ENCODE results near the gene CSE1L.
"Not testable (repeated sequence)": the region's sequence is repeated elsewhere in the genome, so short reads cannot be mapped to it uniquely, and the experiment has no call there.

The CSE1L gene, protein sequence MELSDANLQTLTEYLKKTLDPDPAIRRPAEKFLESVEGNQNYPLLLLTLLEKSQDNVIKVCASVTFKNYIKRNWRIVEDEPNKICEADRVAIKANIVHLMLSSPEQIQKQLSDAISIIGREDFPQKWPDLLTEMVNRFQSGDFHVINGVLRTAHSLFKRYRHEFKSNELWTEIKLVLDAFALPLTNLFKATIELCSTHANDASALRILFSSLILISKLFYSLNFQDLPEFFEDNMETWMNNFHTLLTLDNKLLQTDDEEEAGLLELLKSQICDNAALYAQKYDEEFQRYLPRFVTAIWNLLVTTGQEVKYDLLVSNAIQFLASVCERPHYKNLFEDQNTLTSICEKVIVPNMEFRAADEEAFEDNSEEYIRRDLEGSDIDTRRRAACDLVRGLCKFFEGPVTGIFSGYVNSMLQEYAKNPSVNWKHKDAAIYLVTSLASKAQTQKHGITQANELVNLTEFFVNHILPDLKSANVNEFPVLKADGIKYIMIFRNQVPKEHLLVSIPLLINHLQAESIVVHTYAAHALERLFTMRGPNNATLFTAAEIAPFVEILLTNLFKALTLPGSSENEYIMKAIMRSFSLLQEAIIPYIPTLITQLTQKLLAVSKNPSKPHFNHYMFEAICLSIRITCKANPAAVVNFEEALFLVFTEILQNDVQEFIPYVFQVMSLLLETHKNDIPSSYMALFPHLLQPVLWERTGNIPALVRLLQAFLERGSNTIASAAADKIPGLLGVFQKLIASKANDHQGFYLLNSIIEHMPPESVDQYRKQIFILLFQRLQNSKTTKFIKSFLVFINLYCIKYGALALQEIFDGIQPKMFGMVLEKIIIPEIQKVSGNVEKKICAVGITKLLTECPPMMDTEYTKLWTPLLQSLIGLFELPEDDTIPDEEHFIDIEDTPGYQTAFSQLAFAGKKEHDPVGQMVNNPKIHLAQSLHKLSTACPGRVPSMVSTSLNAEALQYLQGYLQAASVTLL

GRCh38 chr20:49046087-49046900 is at the start of gene CSE1L:
CSE1L (plus strand) TSS chr20:49046312; CDS start chr20:49058464, 12,152 bp downstream.
- peak; percentile 98 for DNase-seq

DNA sequence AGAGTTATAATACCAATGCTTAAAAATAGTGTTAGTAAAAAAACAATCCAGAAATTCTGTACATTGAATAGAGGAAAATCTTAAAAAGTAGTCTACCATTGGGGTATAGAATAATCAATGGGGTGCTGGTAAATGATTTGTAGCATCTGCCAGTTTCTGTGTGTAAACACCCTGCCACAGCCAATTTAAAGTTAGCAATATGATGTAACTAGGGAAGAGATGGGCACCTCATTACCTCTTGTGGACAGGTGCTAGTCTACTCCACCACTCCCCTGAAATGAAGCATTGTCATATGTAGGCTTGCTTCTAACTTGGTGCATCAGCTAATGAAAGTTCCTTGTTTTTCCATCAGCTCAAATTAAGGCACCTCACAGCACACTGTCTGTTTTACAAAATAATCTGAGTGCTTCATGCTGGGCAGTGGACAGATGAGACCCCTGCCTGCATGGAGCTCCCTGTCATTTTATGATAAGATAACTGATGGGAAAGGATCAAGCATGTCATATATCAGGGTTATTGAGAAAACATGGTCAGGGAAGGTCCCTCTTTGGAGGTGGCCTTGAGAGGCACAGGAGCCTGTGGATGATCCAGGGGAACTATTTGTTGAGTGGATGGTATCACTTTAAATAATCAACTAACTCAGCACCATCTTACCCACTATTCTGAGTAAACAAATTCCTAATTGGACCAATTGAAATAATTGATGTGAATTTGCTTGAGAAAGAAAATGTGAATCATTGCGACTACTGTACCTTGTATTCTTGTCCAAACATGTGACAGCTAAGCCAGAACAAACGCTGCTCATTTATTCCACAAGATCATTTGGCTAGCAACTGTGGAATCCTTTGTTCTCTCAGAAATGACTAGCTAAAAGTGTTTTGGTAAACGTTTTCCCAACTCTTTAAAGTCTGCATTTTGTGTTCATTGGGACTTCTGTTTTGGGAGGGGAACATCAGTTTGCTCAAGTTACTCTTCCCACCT is 45.9 kb upstream of the CSE1L start:
- no peak for DNase-seq

DNA sequence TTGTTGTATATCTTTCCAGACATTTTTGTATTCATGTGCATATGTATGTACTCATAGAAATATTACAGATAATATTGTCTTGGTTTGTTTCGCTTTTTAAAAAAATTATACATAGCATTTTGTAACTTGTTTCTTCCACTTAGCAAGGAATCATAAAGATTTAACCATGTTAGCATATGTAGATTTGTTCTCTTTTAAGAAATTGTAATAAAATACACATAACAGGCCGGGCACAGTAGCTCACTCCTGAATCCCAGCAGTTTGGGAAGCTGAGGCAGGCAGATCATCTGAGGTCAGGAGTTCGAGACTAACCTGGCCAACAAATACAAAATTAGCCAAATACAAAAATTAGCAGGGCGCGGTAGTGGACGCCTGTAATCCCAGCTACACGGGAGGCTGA is 44.4 kb upstream of the CSE1L start:
- DNase-seq = no peak

- DNase-seq = no peak
These were observed 39.6 kb upstream of the CSE1L start for GRCh38 chr20:49006446-49006980.

- no peak for DNase-seq
These were observed 36.0 kb upstream of the CSE1L start for GRCh38 chr20:49009899-49010631.

DNA sequence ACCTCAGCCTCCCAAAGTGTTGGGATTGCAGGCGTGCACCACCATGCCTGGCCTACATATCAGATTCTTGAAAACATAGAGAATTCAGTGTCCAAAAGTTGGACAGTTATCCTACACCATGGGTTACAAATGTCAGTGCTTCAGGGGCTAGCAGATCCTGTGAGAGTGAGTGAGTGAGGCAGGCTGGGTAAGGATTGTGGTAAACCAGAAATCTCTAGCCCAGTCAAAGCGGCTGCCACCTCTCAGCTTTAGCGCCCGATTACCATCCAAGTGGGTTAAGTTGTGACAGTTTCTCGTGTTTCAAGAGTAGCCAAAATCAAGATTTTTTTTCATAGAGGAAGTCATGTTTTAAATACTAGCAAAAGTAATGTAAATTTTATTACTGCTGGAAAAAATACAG is 21.9 kb upstream of the CSE1L start:
- no peak for DNase-seq

DNA sequence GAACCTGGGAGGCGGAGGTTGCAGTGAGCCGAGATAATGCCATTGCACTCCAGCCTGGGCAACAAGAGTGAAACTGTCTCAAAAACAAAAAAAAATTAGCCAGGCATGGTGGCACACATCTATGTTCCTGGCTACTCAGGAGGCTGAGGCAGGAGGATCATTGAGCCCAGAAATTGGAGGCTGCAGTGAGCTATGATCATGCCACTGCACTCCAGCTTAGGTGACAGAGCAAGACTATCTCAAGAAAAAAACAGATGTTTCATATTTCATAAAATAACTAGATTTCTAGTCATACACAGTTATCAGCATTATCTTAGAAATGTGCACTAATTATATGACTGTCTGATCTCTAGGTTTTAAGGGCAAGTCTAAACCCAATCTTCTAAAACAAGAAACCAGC is 17.9 kb upstream of the CSE1L start:
- not testable (repeated sequence) for DNase-seq

GRCh38 chr20:49028684-49029083 is 17.4 kb upstream of the CSE1L start:
- no peak for DNase-seq

DNA sequence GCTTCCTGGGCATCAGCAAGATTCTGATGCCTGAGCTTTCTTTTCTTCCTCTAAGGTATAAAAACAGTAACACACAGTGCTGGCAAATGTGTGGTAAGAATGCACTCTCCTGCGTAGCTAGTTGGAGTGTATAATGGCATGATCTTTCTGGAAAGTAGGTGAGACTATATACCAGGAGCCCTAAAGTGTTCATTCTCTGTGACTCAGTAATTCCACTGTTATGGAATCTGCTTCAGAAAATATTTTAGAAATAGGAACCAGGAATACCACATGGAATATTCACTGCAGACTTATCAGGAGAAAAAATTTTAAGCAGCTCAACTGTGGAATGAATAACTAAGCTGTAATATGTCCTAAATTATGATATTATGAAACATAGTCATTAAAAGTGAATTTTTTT is 16.9 kb upstream of the CSE1L start:
- DNase-seq = no peak

GRCh38 chr20:49030954-49031619 is 15.0 kb upstream of the CSE1L start:
- no peak for DNase-seq

DNA sequence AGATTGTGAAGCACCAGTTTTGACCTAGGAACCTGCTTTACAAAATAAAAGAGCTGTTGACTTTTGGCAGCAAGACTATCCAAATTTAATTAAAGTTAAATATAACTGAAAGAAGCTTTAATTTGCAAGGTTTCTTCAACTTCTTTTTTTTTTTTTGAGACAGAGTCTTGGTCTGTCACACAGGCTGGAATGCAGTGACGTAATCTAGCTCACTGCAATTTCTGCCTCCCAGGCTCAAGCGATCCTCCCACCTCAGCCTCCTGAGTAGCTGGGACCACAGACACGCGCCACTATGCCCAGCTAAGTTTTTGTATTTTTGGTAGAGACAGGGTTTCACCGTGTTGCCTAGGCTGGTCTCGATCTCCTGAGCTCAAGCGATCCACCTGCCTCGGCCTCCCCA is 13.7 kb upstream of the CSE1L start:
- DNase-seq = no peak

DNA sequence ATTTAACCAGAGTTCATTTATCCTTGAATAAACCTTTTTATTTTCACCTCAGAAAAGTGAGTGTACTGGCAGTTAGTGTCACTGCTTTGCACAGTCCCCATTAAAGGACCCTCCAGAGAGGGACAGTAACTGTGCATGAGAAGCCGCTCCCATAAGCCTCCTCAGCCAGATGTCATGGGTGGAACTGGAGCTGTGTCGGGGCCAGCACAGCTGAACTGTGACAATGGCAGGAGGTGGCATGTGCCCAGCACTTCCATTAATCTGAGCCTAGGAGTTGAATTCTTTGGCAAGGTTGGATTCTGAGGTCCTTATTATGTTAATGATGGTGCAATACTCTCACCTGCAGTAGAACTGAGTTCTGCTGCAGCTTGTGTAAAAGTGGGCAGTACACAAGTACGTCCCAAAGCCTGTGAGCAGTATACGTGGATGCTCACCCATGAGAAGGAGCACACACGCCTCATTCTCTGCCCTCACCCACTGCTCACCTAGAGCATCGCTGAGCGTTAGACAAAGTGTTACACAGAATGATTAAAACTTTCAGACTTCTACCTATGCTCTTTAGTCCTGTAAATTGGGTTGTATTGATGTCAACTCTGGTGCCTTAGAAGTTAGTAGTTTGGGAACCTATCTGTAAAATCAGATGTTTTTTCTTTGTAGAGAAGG is 11.9 kb upstream of the CSE1L start:
- no peak for DNase-seq

GRCh38 chr20:49037962-49038387 is 8.1 kb upstream of the CSE1L start:
- no peak for DNase-seq

DNA sequence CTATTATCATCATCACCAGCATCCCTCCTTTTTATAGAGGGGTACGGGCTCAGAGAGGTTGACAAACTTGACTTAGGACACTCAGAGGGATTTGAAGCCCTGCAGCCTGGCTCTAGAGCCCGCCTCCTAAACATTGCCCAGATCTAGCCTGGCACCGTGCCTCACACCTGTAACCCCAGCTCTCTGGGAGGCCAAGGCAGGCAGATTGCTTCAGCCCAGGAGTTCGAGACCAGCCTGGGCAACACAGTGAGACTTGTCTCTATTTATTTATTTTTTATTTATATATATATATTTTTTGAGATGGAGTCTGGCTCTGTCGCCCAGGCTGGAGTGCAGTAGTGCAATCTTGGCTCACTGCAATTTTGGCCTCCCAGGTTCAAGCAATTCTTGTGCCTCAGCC is 6.3 kb upstream of the CSE1L start:
- no peak for DNase-seq

- no peak for DNase-seq
These were observed 3.1 kb upstream of the CSE1L start for GRCh38 chr20:49043000-49043399.

DNA sequence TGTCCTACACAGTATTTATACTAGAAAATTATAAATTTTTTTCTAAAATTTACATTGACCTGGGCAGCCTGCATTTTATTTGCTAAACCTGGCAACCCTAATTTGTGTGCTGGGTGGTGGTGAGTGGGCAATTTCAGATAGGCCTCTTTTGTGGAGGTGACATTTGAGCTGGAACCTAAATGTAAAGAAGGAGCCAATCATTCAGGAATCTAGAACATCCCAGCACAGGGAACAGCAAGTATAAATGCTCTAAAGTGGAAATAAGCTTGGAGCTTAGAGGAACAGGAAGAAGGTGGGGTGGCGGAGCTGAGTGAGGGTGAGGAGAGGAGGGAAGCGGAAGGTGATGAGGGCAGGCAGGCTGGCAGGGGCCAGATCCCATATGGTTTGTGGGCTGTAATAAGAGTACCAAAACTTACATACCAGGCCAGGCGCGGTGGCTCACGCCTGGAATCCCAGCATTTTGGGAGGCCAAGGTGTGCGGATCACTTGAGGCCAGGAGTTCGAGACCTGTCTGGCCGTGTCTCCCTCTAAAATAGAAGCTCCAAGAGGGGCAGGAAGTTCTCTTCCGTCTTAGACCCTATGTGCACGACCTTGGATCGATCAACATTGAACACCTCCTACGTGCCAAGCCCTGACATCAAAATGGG is 549 bp upstream of the CSE1L start:
- DNase-seq = no peak

DNA sequence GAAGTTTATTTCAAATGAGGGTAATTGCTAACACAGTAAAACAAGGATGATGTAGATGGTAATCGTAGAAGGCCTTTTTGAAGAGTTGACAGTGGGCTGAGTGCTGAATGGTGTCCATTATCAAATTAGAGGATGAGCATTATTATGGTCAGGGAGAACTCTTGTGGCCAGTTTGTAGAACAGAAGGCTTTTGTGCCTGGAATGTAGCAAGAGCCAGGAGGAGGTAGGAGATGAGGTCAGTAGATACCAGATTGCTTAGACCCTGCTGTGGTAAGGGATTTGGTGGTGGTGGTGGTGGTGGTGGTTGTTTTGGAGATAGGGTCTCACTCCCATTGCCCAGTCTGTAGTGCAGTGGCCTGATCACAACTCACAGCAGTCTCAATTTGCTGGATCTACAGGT is 6.2 kb downstream of the CSE1L start:
- no peak for DNase-seq

- no peak for DNase-seq
These were observed 8.0 kb downstream of the CSE1L start for GRCh38 chr20:49054056-49054643.

GRCh38 chr20:49063279-49063678 is 17.2 kb downstream of the CSE1L start:
- no peak for DNase-seq

Data from retina (tissue), 1 donor.